Lung (tissue), 16 donors: ENCODE measurements around the gene TNFRSF4. TPM values are rescaled to one million over a fixed set of nuclear protein-coding genes. Genes with fewer than 3 reads are reported as not detected.

Source experiments
- ATAC-seq: fragments of 200-7000 bp; cut with Tn5 transposase; one replicate; pipeline ENCODE4 v1.9.1; 2020; ENCODE audit warnings: moderate number of reproducible peaks; ENCODE audit not compliant: insufficient read depth, low FRiP score
- DNase-seq, 3 donors: peaks; one replicate each; pipeline ENCODE4 v3.0.0-alpha.2; 2013 to 2017
- H3K27ac ChIP-seq, 2 donors: one replicate each; pipeline ENCODE4 v1.5.1; 2013; ENCODE audit warnings: mild to moderate bottlenecking in 2 of 2, moderate library complexity in 2 of 2, control low read depth in 1 of 2, inconsistent platforms in 1 of 2, low read depth in 1 of 2, low read length in 1 of 2
- H3K27me3 ChIP-seq, 3 donors: one replicate each; pipeline ENCODE4 v1.5.1; 2013; ENCODE audit warnings: low read length in 2 of 3; ENCODE audit not compliant: control insufficient read depth in 3 of 3, insufficient read depth in 3 of 3
- H3K36me3 ChIP-seq, 4 donors: one replicate each; pipeline ENCODE4 v1.5.1; 2013; ENCODE audit warnings: low read length in 4 of 4, mild to moderate bottlenecking in 1 of 4, moderate library complexity in 1 of 4; ENCODE audit not compliant: control insufficient read depth in 4 of 4, insufficient read depth in 4 of 4
- H3K4me1 ChIP-seq, 5 donors: one replicate each; pipeline ENCODE4 v1.5.1; 2013; ENCODE audit warnings: low read length in 5 of 5, mild to moderate bottlenecking in 2 of 5, moderate library complexity in 1 of 5; ENCODE audit not compliant: control insufficient read depth in 5 of 5, insufficient read depth in 5 of 5
- H3K4me3 ChIP-seq: one replicate; pipeline ENCODE4 v1.5.1; 2013; ENCODE audit warnings: mild to moderate bottlenecking, control low read depth, moderate library complexity
- H3K9ac ChIP-seq, 2 donors: one replicate each; pipeline ENCODE4 v1.5.1; 2013; ENCODE audit warnings: low read length in 2 of 2, control low read depth in 1 of 2; ENCODE audit not compliant: insufficient read depth in 1 of 2
- H3K9me3 ChIP-seq, 4 donors: one replicate each; pipeline ENCODE4 v1.5.1; 2013; ENCODE audit warnings: low read length in 3 of 4, mild to moderate bottlenecking in 1 of 4, moderate library complexity in 1 of 4; ENCODE audit not compliant: control insufficient read depth in 4 of 4, insufficient read depth in 3 of 4
- WGBS, 2 donors: extraction: QIAGEN DNeasy Blood & Tissue Kit; methylation state at CpG; one replicate each; pipeline ENCODE4 v1.1.7; 2013; 5-methylcytosine and 5-hydroxymethylcytosine counted together
- long read RNA-seq, 5 donors: transcript quantifications; one replicate each; lab custom pipeline, GENCODE V29; 2026
- polyA plus RNA-seq, 2 donors: library from polyadenylated mRNA; stranded (reverse); fragments of 200-250 nt; gene quantifications; one replicate each; pipeline ENCODE4 v1.2.1, GENCODE V29; 2013
- total RNA-seq, 2 donors: library from RNA; depleted of rRNA in 1 of 2; stranded (reverse); fragments of >200 nt in 1 of 2; gene quantifications; one replicate each; pipeline ENCODE4 v1.2.1, GENCODE V29; 2014 to 2021
- TF ChIP-seq, protein P1 (sequence below): IDR thresholded peaks from 2 replicates; pipeline ENCODE4 v1.5.1; 2012; ENCODE audit warnings: mild to moderate bottlenecking; ENCODE audit errors: control extremely low read depth, extremely low read depth
- donor health status: control.
- donor health status: control.
- donor health status: Bipolar disorder and iron deficiency.
- donor health status: healthy.
- donor health status: DM: yes; HTN: yes; CAD: no.

TNFRSF4 gene
- total RNA-seq (1 to 10 TPM; 3.6 to 5.3 TPM), polyA plus RNA-seq (10 to 100 TPM in 1 of 2 donors, 1 to 10 TPM in 1; 8.5 to 11.3 TPM)
- long read RNA-seq, donor 1, partial matches to known transcripts, result 0 of 2 reads
- long read RNA-seq, donor 1, other reads (novel, unspliced or antisense), result 0 of 2 reads
- long read RNA-seq, donor 2, result 0 reads
- long read RNA-seq, donor 3, partial matches to known transcripts, result 0 of 1 reads
- long read RNA-seq, donor 3, other reads (novel, unspliced or antisense), result 0 of 1 reads
- long read RNA-seq, donor 4, result 0 reads
- long read RNA-seq, donor 5, partial matches to known transcripts, result 0 of 1 reads
- long read RNA-seq, donor 5, other reads (novel, unspliced or antisense), result 0 of 1 reads

DNA sequence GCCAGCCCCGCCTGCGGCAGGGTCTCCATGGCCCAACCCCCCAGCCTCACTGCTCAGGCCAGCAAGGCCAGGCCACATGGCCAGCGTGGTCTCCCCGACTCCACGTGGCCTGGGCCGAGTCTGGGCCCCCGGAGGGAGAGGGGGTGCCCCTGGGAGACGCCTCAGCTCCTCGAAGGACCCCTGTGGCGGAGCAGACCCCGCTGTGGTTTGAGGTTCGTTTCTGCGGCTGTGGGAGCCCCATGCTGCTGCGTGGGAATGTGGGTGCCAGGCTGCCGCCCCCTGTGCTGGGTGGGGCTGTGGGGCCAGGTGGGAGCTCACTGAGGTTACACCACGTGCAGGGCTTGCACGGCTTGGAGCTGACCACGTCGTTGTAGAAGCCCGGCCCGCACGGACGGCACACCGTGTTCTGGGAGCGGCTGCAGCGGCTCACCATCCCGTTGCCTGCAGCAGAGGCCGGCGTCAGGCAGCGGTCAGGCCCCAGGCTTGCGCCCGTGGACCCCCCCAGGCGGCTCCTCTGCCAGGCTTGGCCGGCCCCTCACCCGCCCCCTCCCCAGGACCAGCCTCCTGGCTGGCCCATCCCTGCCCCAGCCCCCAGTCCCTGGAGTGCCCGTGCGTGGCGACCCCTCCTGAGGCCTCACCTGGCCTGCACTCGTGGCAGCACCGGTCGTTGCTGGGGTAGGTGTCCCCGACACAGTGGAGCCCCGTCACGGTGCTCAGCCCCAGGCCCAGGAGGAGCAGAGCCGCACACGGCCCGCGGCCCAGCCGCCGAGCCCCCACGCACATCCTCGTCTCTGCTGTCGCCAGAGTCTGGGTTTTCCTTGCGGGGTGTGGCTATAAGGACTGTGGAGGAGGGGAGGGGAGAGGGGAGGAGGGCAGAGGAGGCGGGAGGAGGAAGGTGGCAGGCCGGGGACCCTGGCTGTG, at the start of gene TNFRSF4:
Gene TNFRSF4, minus strand, starts transcription at position 809 of the 921 bp plus-strand sequence. Its CDS starts 26 bp downstream, at position 783.
- DNase-seq, result no peak
- 28 to 37% methylated on average over 43 to 56 of the region's 56 CpGs for WGBS, 2 donors
- peaks cover 0 to 29% (median 0%) of the 10 kb centered on the region in 5 donors for H3K4me1 ChIP-seq
- no peak within 1 kb of the TSS for H3K9ac ChIP-seq
- TF ChIP-seq, protein P1, sequence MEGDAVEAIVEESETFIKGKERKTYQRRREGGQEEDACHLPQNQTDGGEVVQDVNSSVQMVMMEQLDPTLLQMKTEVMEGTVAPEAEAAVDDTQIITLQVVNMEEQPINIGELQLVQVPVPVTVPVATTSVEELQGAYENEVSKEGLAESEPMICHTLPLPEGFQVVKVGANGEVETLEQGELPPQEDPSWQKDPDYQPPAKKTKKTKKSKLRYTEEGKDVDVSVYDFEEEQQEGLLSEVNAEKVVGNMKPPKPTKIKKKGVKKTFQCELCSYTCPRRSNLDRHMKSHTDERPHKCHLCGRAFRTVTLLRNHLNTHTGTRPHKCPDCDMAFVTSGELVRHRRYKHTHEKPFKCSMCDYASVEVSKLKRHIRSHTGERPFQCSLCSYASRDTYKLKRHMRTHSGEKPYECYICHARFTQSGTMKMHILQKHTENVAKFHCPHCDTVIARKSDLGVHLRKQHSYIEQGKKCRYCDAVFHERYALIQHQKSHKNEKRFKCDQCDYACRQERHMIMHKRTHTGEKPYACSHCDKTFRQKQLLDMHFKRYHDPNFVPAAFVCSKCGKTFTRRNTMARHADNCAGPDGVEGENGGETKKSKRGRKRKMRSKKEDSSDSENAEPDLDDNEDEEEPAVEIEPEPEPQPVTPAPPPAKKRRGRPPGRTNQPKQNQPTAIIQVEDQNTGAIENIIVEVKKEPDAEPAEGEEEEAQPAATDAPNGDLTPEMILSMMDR, result no peak
- H3K27ac ChIP-seq, result peak within 1 kb of the TSS; percentile 51 to 69
- H3K4me3 ChIP-seq, result peak within 1 kb of the TSS; percentile 33
- peaks cover 5 to 30% (median 8%) of the 10 kb centered on the region in 4 donors for H3K36me3 ChIP-seq
- peaks cover 0 to 2% (median 0%) of the 10 kb centered on the region in 4 donors for H3K9me3 ChIP-seq
- H3K27me3 ChIP-seq, result peaks cover 0 to 2% (median 0%) of the 10 kb centered on the region in 3 donors
- ATAC-seq, result no peak

DNA sequence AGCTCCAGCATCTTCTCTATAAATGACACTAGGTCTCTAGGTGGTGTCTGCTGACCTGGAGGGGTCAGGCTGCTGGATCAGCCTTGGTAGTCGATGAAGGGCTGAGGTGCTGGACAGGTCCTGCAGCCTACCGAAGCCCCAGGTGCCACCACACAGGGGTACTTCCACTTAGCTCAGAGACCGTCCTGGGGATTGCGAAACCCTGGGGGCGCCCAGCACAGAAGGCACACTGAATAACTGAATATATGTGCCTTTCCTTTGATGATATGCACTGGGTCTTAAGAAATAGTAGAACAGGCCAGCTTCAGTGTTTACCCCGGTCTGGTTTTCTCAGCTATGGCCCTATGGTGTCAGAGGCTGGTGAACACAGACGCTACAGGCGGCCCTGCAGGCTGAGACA, 48.8 kb upstream of the TNFRSF4 start:
- 82 to 89% methylated on average over 8 of the region's 8 CpGs for WGBS, 2 donors
- TF ChIP-seq, protein P1, result no peak
- H3K36me3 ChIP-seq, result peaks cover 6 to 55% (median 14%) of the 10 kb centered on the region in 4 donors

DNA sequence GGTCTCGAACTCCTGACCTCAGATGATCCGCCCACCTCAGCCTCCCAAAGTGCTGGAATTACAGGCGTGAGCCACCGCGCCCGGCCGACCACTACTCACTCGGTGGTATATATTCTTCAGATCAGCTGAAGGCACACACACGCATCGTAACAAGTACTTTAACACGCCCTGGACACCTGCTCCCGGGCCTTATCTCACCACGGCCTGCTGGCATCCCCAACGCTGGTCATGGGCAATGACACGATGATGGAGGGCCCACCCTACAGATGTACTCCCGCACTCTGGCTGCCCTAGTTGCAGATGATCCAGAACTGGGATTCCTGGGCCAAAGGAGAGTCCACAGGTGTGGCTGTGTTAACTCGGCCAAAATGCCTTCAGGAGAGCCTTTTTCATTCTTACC, 48.1 kb upstream of the TNFRSF4 start:
- no peak for DNase-seq
- no peak overlapping the region for H3K4me3 ChIP-seq
- 97% methylated on average over 17 of the region's 17 CpGs for WGBS, 2 donors

More for the DNA sequence above, 48.8 kb upstream of the TNFRSF4 start:
- H3K4me1 ChIP-seq, result peaks cover 0 to 12% (median 0%) of the 10 kb centered on the region in 5 donors
- H3K9ac ChIP-seq, result no peak overlapping the region
- ATAC-seq (no peak), DNase-seq (no peak)
- H3K27me3 ChIP-seq, result no peaks in the 10 kb centered on the region
- no peak overlapping the region for H3K27ac ChIP-seq
- H3K4me3 ChIP-seq, result no peak overlapping the region
- H3K9me3 ChIP-seq, result peaks cover 0 to 5% (median 0%) of the 10 kb centered on the region in 4 donors

More for the DNA sequence above, 48.1 kb upstream of the TNFRSF4 start:
- Histone ChIP-seq H3K36me3 (peaks cover 6 to 52% (median 14%) of the 10 kb centered on the region in 4 donors), H3K9me3 (peaks cover 0 to 5% (median 0%) of the 10 kb centered on the region in 4 donors), H3K27me3 (no peaks in the 10 kb centered on the region), H3K9ac (no peak overlapping the region), H3K27ac (no peak overlapping the region), H3K4me1 (peaks cover 0 to 10% (median 0%) of the 10 kb centered on the region in 5 donors)
- TF ChIP-seq, protein P1, result no peak
- no peak for ATAC-seq
